Rectal smooth muscle tissue (tissue), 1 donor: ENCODE measurements around the gene CHRDL2.
"Not testable (repeated sequence)": the region's sequence is repeated elsewhere in the genome, so short reads cannot be mapped to it uniquely, and the experiment has no call there.

Experiments used
- H3K27ac ChIP-seq: one replicate; pipeline ENCODE4 v1.7.0; 2013; ENCODE audit warnings: low read depth, low read length, inconsistent platforms
- H3K27me3 ChIP-seq: one replicate; pipeline ENCODE4 v1.7.0; 2013; ENCODE audit warnings: low read length; ENCODE audit not compliant: control insufficient read depth, insufficient read depth
- H3K36me3 ChIP-seq: one replicate; pipeline ENCODE4 v1.7.0; 2013; ENCODE audit warnings: low read length; ENCODE audit not compliant: control insufficient read depth, insufficient read depth
- H3K4me1 ChIP-seq: one replicate; pipeline ENCODE4 v1.7.0; 2013; ENCODE audit warnings: low read length; ENCODE audit not compliant: control insufficient read depth, insufficient read depth
- H3K4me3 ChIP-seq: one replicate; pipeline ENCODE4 v1.7.0; 2013; ENCODE audit warnings: low read length
- H3K9ac ChIP-seq: one replicate; pipeline ENCODE4 v1.7.0; 2013; ENCODE audit warnings: low read length

Gene CHRDL2

GRCh38 chr11:74731301-74732094 is at the start of gene CHRDL2:
Gene CHRDL2 (minus strand): TSS chr11:74731426. CDS start chr11:74730888, 538 bp downstream.
- Histone ChIP-seq H3K27me3 (peaks cover 3% of the 10 kb centered on the region), H3K36me3 (no peaks in the 10 kb centered on the region)

GRCh38 chr11:74780248-74781005 is 49.2 kb upstream of the CHRDL2 start:
- Histone ChIP-seq H3K4me1 (peaks cover 5% of the 10 kb centered on the region), H3K27me3 (no peaks in the 10 kb centered on the region), H3K4me3 (no peak overlapping the region), H3K9ac (no peak overlapping the region), H3K36me3 (no peaks in the 10 kb centered on the region), H3K27ac (no peak overlapping the region)

More at GRCh38 chr11:74731301-74732094, at the start of gene CHRDL2:
- H3K9ac ChIP-seq, result no peak within 1 kb of the TSS
- no peak within 1 kb of the TSS for H3K27ac ChIP-seq
- peaks cover 3% of the 10 kb centered on the region for H3K4me1 ChIP-seq
- H3K4me3 ChIP-seq, result peak within 1 kb of the TSS; percentile 50

DNA sequence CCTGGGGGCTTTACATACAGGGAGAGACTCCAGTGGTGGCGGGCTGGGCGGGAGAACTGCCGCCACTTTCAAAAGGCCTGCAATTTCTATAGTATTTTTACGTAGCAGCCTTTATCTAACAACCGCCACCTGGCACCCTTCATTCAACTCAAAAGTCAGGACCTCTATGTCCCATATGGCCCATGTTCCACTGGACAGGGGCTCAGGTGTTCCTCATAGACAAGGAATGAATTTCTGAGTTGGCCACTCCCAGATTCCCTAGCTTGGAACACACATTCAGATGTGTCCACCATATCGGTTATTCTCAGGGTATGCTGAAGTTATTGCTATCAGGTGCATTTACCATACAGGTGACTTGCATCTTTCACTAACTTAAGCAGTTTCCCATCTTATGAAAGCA is 47.4 kb upstream of the CHRDL2 start:
- H3K4me3 ChIP-seq, result no peak overlapping the region
- no peaks in the 10 kb centered on the region for H3K27me3 ChIP-seq
- no peak overlapping the region for H3K9ac ChIP-seq
- peaks cover 5% of the 10 kb centered on the region for H3K4me1 ChIP-seq
- H3K27ac ChIP-seq, result no peak overlapping the region
- no peaks in the 10 kb centered on the region for H3K36me3 ChIP-seq

- H3K9ac ChIP-seq, result no peak overlapping the region
- no peak overlapping the region for H3K27ac ChIP-seq
- H3K27me3 ChIP-seq, result no peaks in the 10 kb centered on the region
- no peak overlapping the region for H3K4me3 ChIP-seq
- no peaks in the 10 kb centered on the region for H3K36me3 ChIP-seq
- H3K4me1 ChIP-seq, result peaks cover 11% of the 10 kb centered on the region
Observed at GRCh38 chr11:74777877-74778276, 46.7 kb upstream of the CHRDL2 start.

GRCh38 chr11:74777038-74777437 is 45.8 kb upstream of the CHRDL2 start:
- Histone ChIP-seq H3K36me3 (no peaks in the 10 kb centered on the region), H3K4me3 (no peak overlapping the region), H3K27ac (no peak overlapping the region), H3K4me1 (peaks cover 11% of the 10 kb centered on the region), H3K27me3 (no peaks in the 10 kb centered on the region), H3K9ac (no peak overlapping the region)

DNA sequence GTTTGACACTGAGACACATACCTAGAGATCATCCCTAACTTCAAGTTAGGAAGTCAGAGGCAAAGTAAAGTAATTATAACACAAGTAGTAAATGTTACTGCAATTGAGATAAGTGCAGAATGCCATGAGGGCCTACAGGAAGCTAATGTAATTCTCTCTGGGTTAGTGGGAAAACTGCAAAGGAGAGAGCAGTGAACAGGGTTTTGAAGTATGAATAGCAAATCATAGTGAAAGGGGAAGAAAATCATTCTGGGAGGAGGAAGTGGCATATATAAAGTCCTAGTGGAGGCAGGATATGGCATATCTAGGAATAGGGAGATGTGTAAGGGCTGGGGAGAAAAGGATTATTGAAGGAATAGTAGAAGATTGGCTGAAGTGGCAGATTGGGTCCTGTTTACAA is 45.3 kb upstream of the CHRDL2 start:
- Histone ChIP-seq H3K9ac (no peak overlapping the region), H3K27me3 (no peaks in the 10 kb centered on the region), H3K4me1 (peaks cover 11% of the 10 kb centered on the region), H3K36me3 (no peaks in the 10 kb centered on the region), H3K27ac (no peak overlapping the region), H3K4me3 (no peak overlapping the region)

DNA sequence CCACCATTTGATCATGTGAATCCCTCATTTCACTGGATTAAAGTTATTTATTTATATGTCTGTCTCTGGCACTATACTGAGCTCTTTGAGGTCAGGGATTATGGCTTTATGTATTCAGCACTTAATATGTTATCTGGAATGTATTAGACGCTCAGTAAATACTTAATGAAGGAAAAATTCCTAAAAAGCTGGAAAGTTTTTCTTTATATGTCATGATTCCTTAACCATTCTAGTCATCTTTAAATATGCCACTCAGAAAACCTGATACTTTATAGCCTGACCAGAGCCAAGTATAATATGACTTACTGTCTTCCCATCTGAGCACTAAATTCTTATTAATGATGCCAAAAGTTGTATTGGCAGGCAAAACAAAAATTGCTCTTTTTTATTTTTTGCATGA is 44.5 kb upstream of the CHRDL2 start:
- Histone ChIP-seq H3K9ac (no peak overlapping the region), H3K4me1 (peaks cover 9% of the 10 kb centered on the region), H3K27ac (no peak overlapping the region), H3K27me3 (no peaks in the 10 kb centered on the region), H3K36me3 (no peaks in the 10 kb centered on the region), H3K4me3 (no peak overlapping the region)

DNA sequence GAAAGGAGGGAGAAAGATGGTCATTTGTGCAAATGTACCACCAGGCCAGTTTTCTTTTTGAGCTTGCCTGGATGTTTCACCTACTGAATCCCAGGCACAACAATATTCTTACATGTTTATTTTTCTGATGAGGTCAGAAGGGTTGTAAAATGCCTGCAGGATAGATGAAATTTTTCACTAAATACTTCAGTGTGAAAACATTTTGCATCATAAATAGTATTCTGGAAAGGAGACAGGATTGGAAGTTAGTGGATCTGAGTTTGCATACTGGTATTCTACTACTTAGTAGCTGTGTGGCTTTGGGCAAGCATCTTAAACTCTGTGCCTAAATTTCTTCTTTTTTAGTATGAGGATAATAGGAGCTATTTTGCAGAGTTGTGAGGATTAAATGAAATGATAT is 42.2 kb upstream of the CHRDL2 start:
- Histone ChIP-seq H3K27ac (no peak overlapping the region), H3K27me3 (no peaks in the 10 kb centered on the region), H3K9ac (no peak overlapping the region), H3K4me1 (peaks cover 8% of the 10 kb centered on the region), H3K4me3 (no peak overlapping the region), H3K36me3 (no peaks in the 10 kb centered on the region)

DNA sequence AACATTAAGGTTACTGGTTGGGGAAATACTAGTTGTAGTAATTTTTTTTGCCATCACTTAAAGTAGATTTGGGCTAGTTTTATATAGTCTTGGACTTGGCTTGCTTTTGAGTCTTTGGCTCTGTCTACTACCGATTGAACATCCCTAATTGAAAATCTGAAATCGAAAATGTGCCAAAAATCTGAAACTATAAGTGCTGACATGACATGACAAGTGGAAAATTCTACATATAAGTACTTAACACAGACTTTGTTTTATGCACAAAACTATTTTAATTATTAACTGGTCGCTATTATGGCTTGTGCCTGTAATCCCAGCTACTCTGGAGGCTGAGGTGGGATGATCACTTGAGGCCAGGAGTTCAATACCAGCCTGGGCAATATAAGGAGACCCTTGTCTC is 39.9 kb upstream of the CHRDL2 start:
- no peak overlapping the region for H3K27ac ChIP-seq
- no peaks in the 10 kb centered on the region for H3K27me3 ChIP-seq
- H3K4me1 ChIP-seq, result peaks cover 6% of the 10 kb centered on the region
- H3K4me3 ChIP-seq, result no peak overlapping the region
- no peak overlapping the region for H3K9ac ChIP-seq
- no peaks in the 10 kb centered on the region for H3K36me3 ChIP-seq

DNA sequence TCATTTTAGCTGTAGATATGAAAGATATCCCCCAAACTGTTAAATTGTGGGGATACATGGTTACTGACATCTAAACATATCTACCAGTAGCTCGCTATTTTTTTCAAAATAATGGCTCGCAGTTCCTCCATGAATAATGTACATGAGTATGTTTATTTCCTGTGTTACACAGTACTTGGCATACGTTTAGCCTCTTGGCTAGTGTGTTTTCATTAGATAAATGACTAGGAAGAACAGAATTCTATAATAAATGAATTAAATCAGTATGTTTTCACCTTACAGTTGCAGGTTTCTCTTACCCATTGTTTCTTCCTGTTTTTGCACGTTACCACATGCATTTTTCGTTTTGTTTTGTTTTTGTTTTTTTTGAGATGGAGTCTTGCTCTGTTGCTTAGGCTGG is 39.2 kb upstream of the CHRDL2 start:
- H3K27me3 ChIP-seq, result no peaks in the 10 kb centered on the region
- peaks cover 6% of the 10 kb centered on the region for H3K4me1 ChIP-seq
- no peak overlapping the region for H3K27ac ChIP-seq
- H3K9ac ChIP-seq, result no peak overlapping the region
- H3K36me3 ChIP-seq, result no peaks in the 10 kb centered on the region
- H3K4me3 ChIP-seq, result no peak overlapping the region

DNA sequence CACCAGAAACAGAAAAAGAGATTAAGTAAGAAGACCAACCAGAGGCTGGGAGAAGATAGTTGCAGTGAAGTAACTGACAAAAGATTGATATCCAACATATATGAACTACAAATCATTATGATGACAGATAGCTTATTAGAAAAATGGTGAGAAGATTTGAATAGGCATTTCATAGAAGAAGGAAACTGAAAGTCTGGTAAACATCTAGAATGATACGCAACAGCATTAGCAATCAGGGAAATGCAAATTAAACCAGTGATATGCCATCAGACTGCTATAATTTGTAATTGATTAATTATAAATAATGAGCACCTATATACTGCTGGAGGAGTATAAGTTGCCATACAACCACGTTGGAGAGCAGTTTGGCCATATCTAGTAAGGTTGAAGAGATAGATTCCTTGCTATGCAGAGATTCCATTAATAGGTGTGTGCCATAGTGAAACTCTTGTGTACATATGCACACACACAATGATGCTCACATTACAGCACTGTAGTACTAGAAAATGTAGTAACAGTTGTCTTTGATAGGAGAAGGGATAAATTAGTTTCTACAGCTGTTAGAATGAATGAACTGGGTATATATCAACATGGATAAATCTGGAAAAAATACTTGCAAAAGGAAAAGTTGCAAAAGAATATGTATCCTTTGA is 38.0 kb upstream of the CHRDL2 start:
- peaks cover 6% of the 10 kb centered on the region for H3K4me1 ChIP-seq

GRCh38 chr11:74768172-74768651 is 37.0 kb upstream of the CHRDL2 start:
- H3K4me3 ChIP-seq, H3K9ac ChIP-seq, H3K36me3 ChIP-seq, H3K27me3 ChIP-seq, H3K4me1 ChIP-seq, H3K27ac ChIP-seq: not testable (repeated sequence)

More for the DNA sequence above, 38.0 kb upstream of the CHRDL2 start:
- H3K9ac ChIP-seq, result no peak overlapping the region
- H3K36me3 ChIP-seq, result no peaks in the 10 kb centered on the region
- no peak overlapping the region for H3K4me3 ChIP-seq
- H3K27me3 ChIP-seq, result no peaks in the 10 kb centered on the region
- H3K27ac ChIP-seq, result no peak overlapping the region
